Activated CD4-positive, alpha-beta T cell treated with anti-CD3 and anti-CD28 coated beads, Interleukin-2, amount 50 U/mL, for 1 hour (primary cell): ENCODE data around the gene EIF2S3B.

Experiments
- DNase-seq: peaks from one replicate; pipeline ENCODE4 v3.0.0-alpha.2; 2020

The EIF2S3B gene

GRCh38 chr12:10554756-10555481 is 49.2 kb downstream of the EIF2S3B start:
- no peak for DNase-seq

GRCh38 chr12:10557329-10557728 is 51.6 kb downstream of the EIF2S3B start:
- no peak for DNase-seq

GRCh38 chr12:10557766-10558165 is 52.1 kb downstream of the EIF2S3B start:
- DNase-seq = no peak
